Stimulated activated memory B cell treated with anti-CD40 and anti-IgM and Interleukin-4, amounts not matched to agents 10 μg/mL and 1 μg/mL and 100 μg/mL, for 72 hours (primary cell): Measurements from ENCODE around the gene MYH6.
"Not testable (repeated sequence)": the region's sequence is repeated elsewhere in the genome, so short reads cannot be mapped to it uniquely, and the experiment has no call there.

Experiments used
- ATAC-seq: fragments of 150-1000 bp; cut with Tn5 transposase; 2 replicates; pipeline ENCODE4 v1.10.0; 2021
- H3K27ac Mint-ChIP-seq: one replicate; pipeline ENCODE4 v1.8.0; 2022; ENCODE audit warnings: mild to moderate bottlenecking, mixed read lengths
- H3K27me3 Mint-ChIP-seq: one replicate; pipeline ENCODE4 v1.8.0; 2022; ENCODE audit warnings: mixed read lengths
- H3K36me3 Mint-ChIP-seq: one replicate; pipeline ENCODE4 v1.8.0; 2022; ENCODE audit warnings: mixed read lengths
- H3K4me1 Mint-ChIP-seq: one replicate; pipeline ENCODE4 v1.8.0; 2022; ENCODE audit warnings: mixed read lengths
- H3K4me3 Mint-ChIP-seq: one replicate; pipeline ENCODE4 v1.8.0; 2022; ENCODE audit warnings: mild to moderate bottlenecking, moderate library complexity, mixed read lengths
- H3K9me3 Mint-ChIP-seq: one replicate; pipeline ENCODE4 v1.8.0; 2022; ENCODE audit warnings: mixed read lengths

MYH6 gene

GRCh38 chr14:23409966-23410635, 2.0 kb upstream of the MYH6 start:
- Mint-ChIP-seq H3K36me3 (no peaks in the 10 kb centered on the region), H3K9me3 (no peaks in the 10 kb centered on the region), H3K27ac (no peak overlapping the region), H3K4me3 (no peak overlapping the region), H3K4me1 (peaks cover 14% of the 10 kb centered on the region), H3K27me3 (peaks cover 98% of the 10 kb centered on the region)
- ATAC-seq: no peak

GRCh38 chr14:23409475-23409874, 1.4 kb upstream of the MYH6 start:
- ATAC-seq: peak; percentile 2

DNA sequence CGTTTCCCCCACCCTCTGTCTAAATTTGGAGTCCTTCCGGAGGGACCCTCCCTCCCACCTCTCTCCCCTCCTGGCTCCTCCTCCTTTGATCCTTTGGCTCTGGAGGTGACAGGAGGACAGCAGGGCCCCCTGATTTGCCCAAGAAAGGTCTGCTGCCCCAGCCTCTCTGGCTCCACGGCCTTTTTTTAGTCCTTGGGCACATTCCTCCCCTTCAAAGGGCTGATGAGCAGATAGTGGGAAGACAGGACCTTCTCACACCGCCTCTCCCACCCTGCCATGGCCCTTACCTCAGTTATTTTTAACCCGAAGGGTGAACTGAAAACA, 196 bp upstream of the MYH6 start:
- no peak overlapping the region for H3K4me3 Mint-ChIP-seq
- H3K36me3 Mint-ChIP-seq: no peaks in the 10 kb centered on the region
- peaks cover 14% of the 10 kb centered on the region for H3K4me1 Mint-ChIP-seq
- ATAC-seq: no peak
- H3K9me3 Mint-ChIP-seq: no peaks in the 10 kb centered on the region
- peaks cover 94% of the 10 kb centered on the region for H3K27me3 Mint-ChIP-seq
- no peak overlapping the region for H3K27ac Mint-ChIP-seq

More at GRCh38 chr14:23409475-23409874, 1.4 kb upstream of the MYH6 start:
- Mint-ChIP-seq H3K27me3 (peaks cover 98% of the 10 kb centered on the region), H3K4me1 (peaks cover 14% of the 10 kb centered on the region), H3K36me3 (no peaks in the 10 kb centered on the region), H3K9me3 (no peaks in the 10 kb centered on the region), H3K4me3 (no peak overlapping the region), H3K27ac (no peak overlapping the region)

- Mint-ChIP-seq H3K9me3 (no peaks in the 10 kb centered on the region), H3K4me3 (no peak overlapping the region), H3K4me1 (peaks cover 19% of the 10 kb centered on the region), H3K27ac (no peak overlapping the region), H3K27me3 (peaks cover 94% of the 10 kb centered on the region), H3K36me3 (no peaks in the 10 kb centered on the region)
- no peak for ATAC-seq
Observed at GRCh38 chr14:23406725-23407355, 1.2 kb downstream of the MYH6 start.

DNA sequence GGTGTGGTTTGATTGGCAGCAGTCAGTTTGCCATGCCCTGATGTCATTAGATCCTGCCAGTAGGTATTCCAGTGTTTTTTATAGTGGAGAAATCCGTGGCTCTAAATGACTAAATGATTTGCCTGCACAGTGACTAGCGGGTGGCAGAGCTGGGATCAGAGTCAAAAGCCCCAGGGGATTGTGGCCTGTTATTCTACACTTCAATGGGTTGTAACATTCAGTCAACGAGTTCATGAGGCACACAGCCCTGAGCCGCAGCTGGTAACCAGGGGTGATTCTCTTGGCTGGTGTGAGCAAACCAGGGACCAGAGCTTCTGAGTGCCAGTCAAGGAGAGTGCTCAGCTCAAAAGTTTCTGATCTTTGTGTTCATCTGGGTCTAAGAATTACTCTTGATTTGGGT, 1.8 kb downstream of the MYH6 start:
- Mint-ChIP-seq H3K36me3 (no peaks in the 10 kb centered on the region), H3K4me3 (no peak overlapping the region), H3K4me1 (peaks cover 19% of the 10 kb centered on the region), H3K27ac (no peak overlapping the region), H3K27me3 (peaks cover 94% of the 10 kb centered on the region), H3K9me3 (no peaks in the 10 kb centered on the region)
- peak; percentile 81 for ATAC-seq

DNA sequence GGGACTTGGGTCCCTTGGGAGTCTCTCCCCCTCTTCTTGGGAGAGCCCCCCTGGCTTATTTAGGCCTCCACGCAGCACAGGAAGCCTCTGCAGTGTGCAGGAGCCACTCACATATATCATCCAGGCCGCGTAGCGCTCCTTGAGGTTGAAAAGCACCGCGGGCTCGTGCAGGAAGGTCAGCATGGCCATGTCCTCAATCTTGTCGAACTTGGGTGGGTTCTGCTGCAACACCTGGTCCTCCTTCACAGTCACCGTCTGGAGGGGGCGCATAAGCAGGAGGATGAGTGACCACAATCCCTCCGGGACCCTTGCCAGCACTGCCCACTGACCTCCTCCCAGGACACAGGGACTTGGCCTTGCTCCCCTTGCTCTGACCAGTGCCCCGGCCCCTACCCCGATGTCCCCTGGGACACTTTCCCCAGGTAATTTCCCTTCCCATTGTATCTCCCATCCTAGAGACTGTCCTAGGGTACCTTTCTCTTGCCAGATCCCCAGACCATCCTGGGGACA, 2.5 kb downstream of the MYH6 start:
- H3K27ac Mint-ChIP-seq: no peak overlapping the region
- H3K27me3 Mint-ChIP-seq: peaks cover 89% of the 10 kb centered on the region
- no peaks in the 10 kb centered on the region for H3K36me3 Mint-ChIP-seq
- no peak for ATAC-seq
- no peak overlapping the region for H3K4me3 Mint-ChIP-seq
- H3K9me3 Mint-ChIP-seq: no peaks in the 10 kb centered on the region
- H3K4me1 Mint-ChIP-seq: peaks cover 19% of the 10 kb centered on the region

DNA sequence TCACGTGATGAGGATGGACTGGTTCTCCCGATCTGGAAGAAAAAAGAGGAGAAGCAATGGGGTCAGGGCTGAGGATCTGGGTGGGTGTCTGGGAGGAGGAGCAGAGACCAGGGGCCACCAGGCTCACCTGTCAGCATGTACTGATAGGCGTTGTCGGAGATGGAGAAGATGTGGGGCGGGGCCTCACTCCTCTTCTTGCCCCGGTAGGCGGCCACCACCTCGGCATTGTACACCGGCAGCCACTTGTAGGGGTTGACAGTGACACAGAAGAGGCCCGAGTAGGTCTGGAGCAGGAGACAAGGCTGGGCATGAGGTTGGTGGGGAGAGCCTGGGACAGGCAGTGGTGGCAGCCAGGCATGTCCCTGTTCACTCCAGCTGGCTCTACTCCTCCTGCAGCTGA, 3.0 kb downstream of the MYH6 start:
- no peak for ATAC-seq
- H3K4me3 Mint-ChIP-seq: no peak overlapping the region
- H3K27ac Mint-ChIP-seq: no peak overlapping the region
- H3K9me3 Mint-ChIP-seq: no peaks in the 10 kb centered on the region
- peaks cover 19% of the 10 kb centered on the region for H3K4me1 Mint-ChIP-seq
- peaks cover 84% of the 10 kb centered on the region for H3K27me3 Mint-ChIP-seq
- no peaks in the 10 kb centered on the region for H3K36me3 Mint-ChIP-seq

DNA sequence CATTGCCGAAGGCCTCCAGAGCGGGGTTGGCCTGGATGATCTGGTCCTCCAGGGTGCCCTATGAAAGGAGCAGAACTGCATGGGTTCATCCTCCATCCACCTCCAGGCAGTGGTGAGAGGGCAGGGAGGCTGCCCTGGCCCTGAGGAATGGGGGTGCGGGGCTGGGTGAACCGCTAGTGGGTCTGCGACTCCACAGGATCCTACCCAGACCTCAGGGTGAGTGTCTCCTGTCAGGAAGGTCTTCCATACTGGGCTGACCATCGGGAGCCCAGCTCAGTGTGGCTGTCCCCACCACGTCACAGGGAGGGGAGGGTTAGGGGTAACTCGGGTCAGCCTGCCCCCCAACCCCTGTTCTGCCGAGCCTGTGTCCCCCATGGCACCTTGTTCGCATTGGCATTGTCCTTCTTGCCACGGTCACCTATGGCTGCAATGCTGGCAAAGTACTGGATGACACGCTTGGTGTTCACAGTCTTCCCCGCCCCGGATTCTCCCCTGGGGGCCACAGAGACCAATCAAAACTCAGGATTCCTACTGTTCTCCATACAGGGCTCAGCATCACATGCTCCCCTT, 3.7 kb downstream of the MYH6 start:
- ATAC-seq: no peak
- no peak overlapping the region for H3K4me3 Mint-ChIP-seq
- H3K9me3 Mint-ChIP-seq: no peaks in the 10 kb centered on the region
- H3K36me3 Mint-ChIP-seq: no peaks in the 10 kb centered on the region
- peaks cover 82% of the 10 kb centered on the region for H3K27me3 Mint-ChIP-seq
- H3K27ac Mint-ChIP-seq: no peak overlapping the region
- peaks cover 19% of the 10 kb centered on the region for H3K4me1 Mint-ChIP-seq

DNA sequence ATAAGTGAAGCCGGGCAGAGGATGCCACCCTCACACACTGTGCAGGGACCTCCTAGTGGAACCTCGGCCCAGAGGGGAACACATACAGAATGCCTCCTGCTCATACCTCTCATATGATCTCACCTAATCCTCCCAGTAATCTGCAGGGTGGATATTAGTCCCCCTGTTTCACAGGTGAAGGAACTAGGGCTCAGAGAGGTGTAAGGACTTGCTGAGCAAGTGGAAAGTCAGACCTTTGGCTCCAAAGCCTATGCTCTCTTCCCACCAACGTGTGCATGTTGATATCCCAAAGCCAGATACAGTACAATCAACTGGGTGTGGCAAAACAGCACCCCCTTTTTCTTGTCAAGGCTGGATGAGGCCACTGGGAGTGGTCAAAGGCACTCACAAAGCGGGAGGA, 4.2 kb downstream of the MYH6 start:
- no peak overlapping the region for H3K4me3 Mint-ChIP-seq
- peaks cover 78% of the 10 kb centered on the region for H3K27me3 Mint-ChIP-seq
- H3K9me3 Mint-ChIP-seq: no peaks in the 10 kb centered on the region
- H3K36me3 Mint-ChIP-seq: no peaks in the 10 kb centered on the region
- H3K27ac Mint-ChIP-seq: no peak overlapping the region
- ATAC-seq: no peak
- peaks cover 19% of the 10 kb centered on the region for H3K4me1 Mint-ChIP-seq

- no peaks in the 10 kb centered on the region for H3K9me3 Mint-ChIP-seq
- H3K4me1 Mint-ChIP-seq: peaks cover 19% of the 10 kb centered on the region
- peaks cover 76% of the 10 kb centered on the region for H3K27me3 Mint-ChIP-seq
- no peak overlapping the region for H3K4me3 Mint-ChIP-seq
- H3K36me3 Mint-ChIP-seq: no peaks in the 10 kb centered on the region
- no peak for ATAC-seq
- no peak overlapping the region for H3K27ac Mint-ChIP-seq
Observed at GRCh38 chr14:23403139-23403438, 5.0 kb downstream of the MYH6 start.

GRCh38 chr14:23402296-23403138, 5.6 kb downstream of the MYH6 start:
- no peak for ATAC-seq
- no peak overlapping the region for H3K27ac Mint-ChIP-seq
- peaks cover 19% of the 10 kb centered on the region for H3K4me1 Mint-ChIP-seq
- peaks cover 76% of the 10 kb centered on the region for H3K27me3 Mint-ChIP-seq
- no peaks in the 10 kb centered on the region for H3K9me3 Mint-ChIP-seq
- H3K36me3 Mint-ChIP-seq: no peaks in the 10 kb centered on the region
- no peak overlapping the region for H3K4me3 Mint-ChIP-seq

DNA sequence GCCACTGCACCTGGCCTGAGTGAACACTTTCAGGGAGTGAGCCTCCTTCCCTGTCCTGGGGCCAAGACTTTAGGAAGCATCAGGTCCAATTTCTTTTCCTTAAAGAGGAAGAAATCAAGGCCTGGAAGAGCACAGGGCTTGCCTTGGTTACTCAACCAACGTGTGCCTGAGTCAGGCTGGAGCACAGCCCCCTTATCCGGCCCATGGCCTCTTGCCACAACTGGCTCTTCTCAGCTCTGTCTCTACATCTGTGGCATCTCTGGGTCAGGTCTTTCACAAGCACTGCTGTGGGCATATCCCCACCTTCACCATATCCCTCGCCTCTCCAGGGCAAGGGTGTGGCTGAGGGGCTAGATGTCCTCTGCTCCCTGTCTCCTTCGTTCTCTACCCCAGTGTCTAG, 6.8 kb downstream of the MYH6 start:
- Mint-ChIP-seq H3K36me3 (no peaks in the 10 kb centered on the region), H3K9me3 (no peaks in the 10 kb centered on the region), H3K4me1 (peaks cover 11% of the 10 kb centered on the region), H3K27me3 (peaks cover 65% of the 10 kb centered on the region), H3K27ac (no peak overlapping the region), H3K4me3 (no peak overlapping the region)
- ATAC-seq: no peak

DNA sequence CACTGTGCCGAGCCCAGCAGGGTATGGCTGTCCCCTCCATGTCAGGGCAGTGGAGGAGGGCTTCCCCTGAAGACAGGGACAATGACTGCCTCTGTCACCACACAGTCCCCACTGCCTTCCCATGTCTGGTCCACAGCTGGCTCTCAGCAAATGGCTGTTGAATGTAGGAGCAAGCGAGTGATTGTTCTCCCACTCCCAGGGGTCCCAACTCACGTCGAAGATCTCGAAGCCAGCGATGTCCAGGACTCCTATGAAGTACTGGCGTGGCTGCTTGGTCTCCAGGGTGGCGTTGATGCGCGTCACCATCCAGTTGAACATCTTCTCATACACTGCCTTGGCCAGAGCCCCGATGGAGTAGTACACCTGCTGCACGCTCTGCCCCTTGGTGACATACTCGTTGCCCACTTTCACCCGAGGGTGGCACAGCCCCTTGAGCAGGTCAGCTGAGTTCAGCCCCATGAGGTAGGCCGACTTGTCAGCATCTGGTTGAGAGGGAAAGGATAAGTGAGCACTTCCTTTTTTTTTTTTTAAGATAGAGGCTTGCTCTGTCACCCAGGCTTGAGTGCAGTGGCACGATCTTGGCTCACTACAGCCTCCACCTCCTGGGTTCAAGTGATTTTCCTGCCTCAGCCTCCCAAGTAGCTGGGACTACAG, 7.5 kb downstream of the MYH6 start:
- ATAC-seq, H3K36me3 Mint-ChIP-seq, H3K9me3 Mint-ChIP-seq, H3K27ac Mint-ChIP-seq, H3K4me1 Mint-ChIP-seq, H3K4me3 Mint-ChIP-seq: not testable (repeated sequence)
- H3K27me3 Mint-ChIP-seq: peaks cover 58% of the 10 kb centered on the region

- H3K4me1 Mint-ChIP-seq: peaks cover 4% of the 10 kb centered on the region
- peaks cover 48% of the 10 kb centered on the region for H3K27me3 Mint-ChIP-seq
- H3K36me3 Mint-ChIP-seq: no peaks in the 10 kb centered on the region
- H3K9me3 Mint-ChIP-seq: no peaks in the 10 kb centered on the region
- no peak overlapping the region for H3K27ac Mint-ChIP-seq
- no peak overlapping the region for H3K4me3 Mint-ChIP-seq
- no peak for ATAC-seq
Observed at GRCh38 chr14:23399591-23399990, 8.5 kb downstream of the MYH6 start.

DNA sequence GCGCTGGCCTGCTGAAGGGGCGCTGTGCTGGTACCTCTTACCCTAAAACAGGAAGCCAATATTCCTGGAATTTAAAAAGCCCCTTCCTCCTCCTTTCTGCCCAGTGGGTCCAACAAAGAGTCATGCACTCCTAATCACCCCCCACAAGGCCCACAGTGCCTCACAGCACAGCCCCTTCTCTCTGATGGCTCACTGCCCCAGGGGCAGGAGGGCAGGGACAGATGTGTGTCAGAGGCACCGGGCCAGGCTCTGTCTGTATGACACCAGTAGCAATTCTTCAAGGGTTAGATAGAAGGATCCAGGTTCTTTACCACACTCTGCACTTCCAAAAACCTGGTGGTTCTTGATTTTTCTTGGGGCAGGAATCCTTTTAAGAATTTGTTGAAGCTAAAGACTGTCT, 8.9 kb downstream of the MYH6 start:
- Mint-ChIP-seq H3K4me1 (peaks cover 4% of the 10 kb centered on the region), H3K9me3 (no peaks in the 10 kb centered on the region), H3K36me3 (no peaks in the 10 kb centered on the region), H3K27ac (no peak overlapping the region), H3K4me3 (no peak overlapping the region), H3K27me3 (peaks cover 46% of the 10 kb centered on the region)
- ATAC-seq: no peak
